SK-N-SH (cell line): ENCODE measurements around the gene PDGFC. TPM values are rescaled to one million over a fixed set of nuclear protein-coding genes. Genes with fewer than 3 reads are reported as not detected.
A peak's percentile ranks its signal among the peaks of the same experiment; 100 is the strongest.

Experiments used
- CTCF ChIA-PET: fragments of 300-600, 350-600 bp; formaldehyde crosslinking; extraction: SDS; loops from one replicate; lab custom pipeline; 2021; lab: Yijun Ruan, JAX
- POLR2A ChIA-PET: fragments of 350-600 bp; sonication (Branson Sonifier 250); formaldehyde crosslinking; extraction: SDS; loops from one replicate; lab custom pipeline; 2020; ENCODE audit warnings: antibody characterized with exemption, inconsistent platforms; lab: Yijun Ruan, JAX
- DNase-seq: peaks from one replicate; pipeline ENCODE4 v3.0.0; 2012
- H2AFZ ChIP-seq: fragments of 200-600 bp; sonication (generic); 2 replicates; pipeline ENCODE4 v1.8.1; 2016; ENCODE audit warnings: antibody characterized with exemption, mild to moderate bottlenecking, low read depth
- H3F3A ChIP-seq: fragments of 200-600 bp; sonication (generic); replicated peaks from 2 replicates; pipeline ENCODE3; 2016; ENCODE audit warnings: antibody characterized with exemption, mild to moderate bottlenecking; ENCODE audit not compliant: insufficient read depth
- H3K27ac ChIP-seq, 2 experiments: fragments of 200-500 bp in 1 of 2; fragments of 200-600 bp in 1 of 2; sonication (Bioruptor generic) in 1 of 2; sonication (generic), shearing (Covaris generic) in 1 of 2; 2 replicates each; pipeline versions ENCODE4 v1.5.1 to v1.6.1; 2014 to 2016; ENCODE audit warnings: low read depth in 2 of 2, inconsistent platforms in 1 of 2, low read length in 1 of 2, mild to moderate bottlenecking in 1 of 2, mixed read lengths in 1 of 2
- H3K27me3 ChIP-seq: fragments of 200-600 bp; sonication (generic), shearing (Covaris generic); 2 replicates; pipeline ENCODE4 v1.6.1; 2016; ENCODE audit warnings: mixed run types; ENCODE audit not compliant: insufficient read depth
- H3K36me3 ChIP-seq, 2 experiments: fragments of 200-500 bp in 1 of 2; fragments of 200-600 bp in 1 of 2; sonication (Bioruptor generic) in 1 of 2; sonication (generic) in 1 of 2; replicated peaks in 1 of 2; 2 replicates each; pipeline versions ENCODE3 to v1.5.1; 2014 to 2016; ENCODE audit warnings: low read length in 1 of 2, mild to moderate bottlenecking in 1 of 2; ENCODE audit not compliant: insufficient read depth in 2 of 2, control insufficient read depth in 1 of 2
- H3K4me1 ChIP-seq, 2 experiments: fragments of 200-500 bp in 1 of 2; fragments of 200-600 bp in 1 of 2; sonication (Bioruptor generic) in 1 of 2; sonication (generic), shearing (Covaris generic) in 1 of 2; 2 replicates each; pipeline versions ENCODE4 v1.5.1 to v1.6.1; 2014 to 2016; ENCODE audit warnings: low read depth in 1 of 2, low read length in 1 of 2, mixed run types in 1 of 2; ENCODE audit not compliant: insufficient read depth in 2 of 2, control insufficient read depth in 1 of 2
- H3K4me2 ChIP-seq: fragments of 200-600 bp; sonication (generic), shearing (Covaris generic); 2 replicates; pipeline ENCODE4 v1.6.1; 2017; ENCODE audit warnings: mixed run types
- H3K4me3 ChIP-seq, 2 experiments: fragments of 200-500 bp in 1 of 2; fragments of 200-600 bp in 1 of 2; sonication (Bioruptor generic) in 1 of 2; sonication (generic), shearing (Covaris generic) in 1 of 2; 2 replicates each; pipeline versions ENCODE4 v1.5.1 to v1.8.1; 2014 to 2016; ENCODE audit warnings: low read depth in 2 of 2, inconsistent platforms in 1 of 2, low read length in 1 of 2, mild to moderate bottlenecking in 1 of 2, mixed read lengths in 1 of 2, moderate library complexity in 1 of 2
- H3K79me2 ChIP-seq: fragments of 200-600 bp; sonication (generic); 2 replicates; pipeline ENCODE4 v1.8.1; 2017; ENCODE audit warnings: mild to moderate bottlenecking; ENCODE audit not compliant: insufficient read depth
- H3K9ac ChIP-seq: fragments of 200-600 bp; sonication (generic); 2 replicates; pipeline ENCODE4 v1.6.1; 2017; ENCODE audit warnings: mixed run types
- H3K9me2 ChIP-seq: fragments of 200-600 bp; sonication (generic); 2 replicates; pipeline ENCODE4 v1.6.1; 2017; ENCODE audit warnings: mixed run types
- H3K9me3 ChIP-seq: fragments of 200-600 bp; sonication (generic); 2 replicates; pipeline ENCODE4 v1.6.1; 2017; ENCODE audit warnings: mixed run types, mild to moderate bottlenecking, moderate library complexity
- H4K20me1 ChIP-seq: fragments of 200-600 bp; sonication (generic); 2 replicates; pipeline ENCODE4 v1.6.1; 2017; ENCODE audit warnings: mild to moderate bottlenecking, mixed run types; ENCODE audit not compliant: insufficient read depth
- EP300 ChIP-seq, 2 experiments: IDR thresholded peaks; 2 replicates each; pipeline versions ENCODE4 v1.4.0 to v1.6.1; 2012; ENCODE audit warnings: borderline replicate concordance in 1 of 2, low read depth in 1 of 2, low read length in 1 of 2
- FOSL2 ChIP-seq: IDR thresholded peaks from 2 replicates; pipeline ENCODE4 v1.4.0; 2012; ENCODE audit warnings: low read depth, mild to moderate bottlenecking, moderate library complexity, borderline replicate concordance
- JUND ChIP-seq: IDR thresholded peaks from 2 replicates; pipeline ENCODE4 v1.4.0; 2012
- NRF1 ChIP-seq: IDR thresholded peaks from 2 replicates; pipeline ENCODE4 v1.6.1; 2012; ENCODE audit warnings: low read depth, mild to moderate bottlenecking, low read length
- PBX3 ChIP-seq: IDR thresholded peaks from 2 replicates; pipeline ENCODE4; 2012
- RXRA ChIP-seq: IDR thresholded peaks from 2 replicates; pipeline ENCODE4 v1.4.0; 2012; ENCODE audit warnings: low read depth, mild to moderate bottlenecking, borderline replicate concordance
- TAF1 ChIP-seq: IDR thresholded peaks from 2 replicates; pipeline ENCODE4 v1.6.1; 2012; ENCODE audit warnings: low read depth, mild to moderate bottlenecking, low read length, moderate library complexity, borderline replicate concordance
- TCF12 ChIP-seq: IDR thresholded peaks from 2 replicates; pipeline ENCODE4 v1.4.0; 2012
- USF2 ChIP-seq: fragments of 150-350 bp; IDR thresholded peaks from 2 replicates; pipeline ENCODE4 v1.6.1; 2017; ENCODE audit warnings: antibody characterized with exemption, low read length, low read depth, borderline replicate concordance
- WGBS: methylation state at CpG from one replicate; pipeline ENCODE4 v1.1.6; 2017; ENCODE audit warnings: low lambda C conversion rate; 5-methylcytosine and 5-hydroxymethylcytosine counted together
- polyA plus RNA-seq, 3 experiments: library from polyadenylated mRNA; depleted of rRNA; stranded (reverse); fragments of >200 nt; gene quantifications; 2 replicates each; pipeline ENCODE4 v1.2.3, GENCODE V29; 2012

PDGFC gene
- polyA plus RNA-seq, 1 of the 3 experiments (the other 2 are of a cell fraction) = 29.8 TPM

GRCh38 chr4:156832886-156833285, 138.7 kb downstream of the PDGFC start:
- ChIA-PET POLR2A (no interaction called here), CTCF (no interaction called here)
- peaks cover 0 to 12% of the 10 kb centered on the region in 2 experiments; a peak in 2 of 4 replicates for H3K4me1 ChIP-seq
- H3K4me2 ChIP-seq = no peak overlapping the region
- no peaks in the 10 kb centered on the region for H3K9me2 ChIP-seq
- DNase-seq = no peak
- H3F3A ChIP-seq = peaks cover 40% of the 10 kb centered on the region
- WGBS = 86% methylated on average over 3 of the region's 3 CpGs
- peaks cover 0 to 15% of the 10 kb centered on the region in 2 experiments for H3K36me3 ChIP-seq
- no peak overlapping the region for H2AFZ ChIP-seq
- 0 out of 4 replicates have a peak overlapping the region, but pooled peaks of 1 of the 2 experiments have one; percentile 0 for H3K27ac ChIP-seq
- no peaks in the 10 kb centered on the region for H3K27me3 ChIP-seq
- no peaks in the 10 kb centered on the region for H3K9me3 ChIP-seq
- H4K20me1 ChIP-seq = no peaks in the 10 kb centered on the region
- H3K9ac ChIP-seq = no peak overlapping the region
- H3K4me3 ChIP-seq = no peak overlapping the region
- 0 out of 2 replicates have a peak, but pooled peaks have one; percentile 25 for TF ChIP-seq TCF12
- TF ChIP-seq NRF1 = no peak
- peaks cover 48% of the 10 kb centered on the region for H3K79me2 ChIP-seq

- Histone ChIP-seq H3F3A (peaks cover 38% of the 10 kb centered on the region), H4K20me1 (no peaks in the 10 kb centered on the region), H3K36me3 (peaks cover 0 to 4% of the 10 kb centered on the region in 2 experiments), H3K27ac (peak overlapping the region in 1 of 2 experiments; percentile 73; a peak in 2 of 4 replicates), H3K4me3 (no peak overlapping the region), H2AFZ (no peak overlapping the region), H3K9me2 (no peaks in the 10 kb centered on the region)
- CTCF ChIA-PET = no interaction called here
- POLR2A ChIA-PET = no interaction called here
- DNase-seq = no peak
- no peak for TF ChIP-seq TAF1
- TF ChIP-seq RXRA = peak; percentile 30; the same call in 1 of the 2 replicates
- no peak; the same call in 1 of the 2 replicates for TF ChIP-seq PBX3
- no peak for TF ChIP-seq USF2
- peak; percentile 67 for TF ChIP-seq TCF12
- TF ChIP-seq FOSL2 = peak; percentile 42; the same call in 1 of the 2 replicates
- peak in 1 of 2 experiments; percentile 42; a peak in 1 of 4 replicates for TF ChIP-seq EP300 (IDR thresholded peaks at IDR 0.05; ENCODE audit: borderline replicate concordance in 1 of 2, low read depth in 1 of 2, low read length in 1 of 2)
- TF ChIP-seq JUND = 0 out of 2 replicates have a peak, but pooled peaks have one; percentile 11
- TF ChIP-seq, all 33 proteins: peak for 5
- no peak overlapping the region for H3K4me2 ChIP-seq
- H3K27me3 ChIP-seq = no peaks in the 10 kb centered on the region
- H3K9me3 ChIP-seq = no peaks in the 10 kb centered on the region
- peaks cover 59% of the 10 kb centered on the region for H3K79me2 ChIP-seq
- WGBS = 69% methylated on average over 4 of the region's 4 CpGs
- peaks cover 0 to 12% of the 10 kb centered on the region in 2 experiments; a peak in 2 of 4 replicates for H3K4me1 ChIP-seq
- H3K9ac ChIP-seq = no peak overlapping the region
Measured at GRCh38 chr4:156830351-156830750, 141.2 kb downstream of the PDGFC start.
